ENCODE data around the gene SRI. TPM values are rescaled to one million over a fixed set of nuclear protein-coding genes. Genes with fewer than 3 reads are reported as not detected.
"Not testable (repeated sequence)": the region's sequence is repeated elsewhere in the genome, so short reads cannot be mapped to it uniquely, and the experiment has no call there.

SRI gene
- total RNA-seq, 1 donor from 2014 or later = 99.9 TPM

DNA sequence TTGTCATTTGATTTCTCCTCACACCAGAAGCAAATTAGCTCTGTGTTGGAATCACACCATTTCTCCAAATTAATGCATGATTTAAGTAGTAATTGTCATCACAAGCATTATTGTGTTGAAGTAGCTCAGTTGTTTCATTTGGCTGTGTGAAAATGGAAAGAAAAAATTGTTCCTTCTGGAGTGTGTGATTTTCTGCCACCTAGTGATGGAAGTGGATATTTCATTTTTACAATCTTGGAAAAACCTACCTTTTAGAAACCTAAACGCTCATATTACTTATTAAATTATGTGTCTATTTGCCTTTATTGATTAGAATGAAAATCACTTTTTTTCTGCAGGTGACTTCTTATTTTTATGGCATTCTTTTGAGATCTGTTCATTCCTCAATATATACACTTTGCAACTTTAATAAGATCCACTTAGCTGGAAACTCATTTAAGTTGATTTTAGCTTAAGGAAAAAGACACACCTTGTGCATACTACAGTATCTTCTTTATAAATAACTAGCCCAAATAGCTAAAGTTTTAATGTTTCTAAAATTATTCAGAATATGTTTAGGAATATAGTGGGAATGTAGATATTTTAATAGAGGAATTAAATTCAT is 50.0 kb downstream of the SRI start:
- Mint-ChIP-seq H3K9me3 (ENCODE audit: low read depth) (no peaks in the 10 kb centered on the region), H3K27me3 (ENCODE audit: low read depth) (peaks cover 3% of the 10 kb centered on the region), H3K27ac (ENCODE audit: unreplicated experiment) (no peak overlapping the region), H3K36me3 (ENCODE audit: low read depth) (no peaks in the 10 kb centered on the region), H3K4me1 (ENCODE audit: low read depth) (no peaks in the 10 kb centered on the region), H3K4me3 (ENCODE audit: unreplicated experiment) (no peak overlapping the region)
- no peak for DNase-seq (ENCODE audit: low spot score)
- TF ChIP-seq, protein P1, sequence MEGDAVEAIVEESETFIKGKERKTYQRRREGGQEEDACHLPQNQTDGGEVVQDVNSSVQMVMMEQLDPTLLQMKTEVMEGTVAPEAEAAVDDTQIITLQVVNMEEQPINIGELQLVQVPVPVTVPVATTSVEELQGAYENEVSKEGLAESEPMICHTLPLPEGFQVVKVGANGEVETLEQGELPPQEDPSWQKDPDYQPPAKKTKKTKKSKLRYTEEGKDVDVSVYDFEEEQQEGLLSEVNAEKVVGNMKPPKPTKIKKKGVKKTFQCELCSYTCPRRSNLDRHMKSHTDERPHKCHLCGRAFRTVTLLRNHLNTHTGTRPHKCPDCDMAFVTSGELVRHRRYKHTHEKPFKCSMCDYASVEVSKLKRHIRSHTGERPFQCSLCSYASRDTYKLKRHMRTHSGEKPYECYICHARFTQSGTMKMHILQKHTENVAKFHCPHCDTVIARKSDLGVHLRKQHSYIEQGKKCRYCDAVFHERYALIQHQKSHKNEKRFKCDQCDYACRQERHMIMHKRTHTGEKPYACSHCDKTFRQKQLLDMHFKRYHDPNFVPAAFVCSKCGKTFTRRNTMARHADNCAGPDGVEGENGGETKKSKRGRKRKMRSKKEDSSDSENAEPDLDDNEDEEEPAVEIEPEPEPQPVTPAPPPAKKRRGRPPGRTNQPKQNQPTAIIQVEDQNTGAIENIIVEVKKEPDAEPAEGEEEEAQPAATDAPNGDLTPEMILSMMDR (IDR thresholded peaks at IDR 0.05) = peak; percentile 84

DNA sequence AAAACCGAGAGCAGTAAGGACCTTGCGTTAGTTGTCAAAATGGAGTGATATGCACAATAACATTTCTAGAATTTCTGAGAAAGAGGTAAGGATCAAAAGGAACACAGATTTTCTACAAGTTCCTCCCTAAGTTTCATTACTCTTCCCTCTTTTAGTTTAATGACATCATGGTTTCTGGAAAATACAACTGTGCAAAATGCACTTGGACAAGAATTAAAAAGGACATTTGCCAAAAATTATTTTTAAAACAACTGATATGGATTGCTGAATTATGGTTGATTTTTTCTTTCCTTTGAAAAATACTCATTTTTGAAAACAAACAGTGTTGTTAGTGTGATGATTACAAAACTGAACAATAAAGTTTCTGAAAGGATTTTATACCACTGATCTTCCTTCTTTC is 52.1 kb downstream of the SRI start:
- H3K9me3 Mint-ChIP-seq (ENCODE audit: low read depth) = no peaks in the 10 kb centered on the region

GRCh38 chr7:88167223-88167622 is 52.6 kb downstream of the SRI start:
- TF ChIP-seq, protein P1 (IDR thresholded peaks at IDR 0.05) = no peak
- no peak overlapping the region for H3K27ac Mint-ChIP-seq (ENCODE audit: unreplicated experiment)
- H3K4me3 Mint-ChIP-seq (ENCODE audit: unreplicated experiment) = no peak overlapping the region
- H3K36me3 Mint-ChIP-seq (ENCODE audit: low read depth) = no peaks in the 10 kb centered on the region
- peaks cover 3% of the 10 kb centered on the region for H3K27me3 Mint-ChIP-seq (ENCODE audit: low read depth)
- H3K4me1 Mint-ChIP-seq (ENCODE audit: low read depth) = no peaks in the 10 kb centered on the region
- no peak for DNase-seq (ENCODE audit: low spot score)
- no peaks in the 10 kb centered on the region for H3K9me3 Mint-ChIP-seq (ENCODE audit: low read depth)

More for the DNA sequence above, 52.1 kb downstream of the SRI start:
- no peaks in the 10 kb centered on the region for H3K36me3 Mint-ChIP-seq (ENCODE audit: low read depth)
- no peak overlapping the region for H3K27ac Mint-ChIP-seq (ENCODE audit: unreplicated experiment)
- H3K4me3 Mint-ChIP-seq (ENCODE audit: unreplicated experiment) = no peak overlapping the region
- H3K4me1 Mint-ChIP-seq (ENCODE audit: low read depth) = no peaks in the 10 kb centered on the region
- DNase-seq (ENCODE audit: low spot score) = no peak
- TF ChIP-seq, protein P1 (IDR thresholded peaks at IDR 0.05) = no peak
- peaks cover 3% of the 10 kb centered on the region for H3K27me3 Mint-ChIP-seq (ENCODE audit: low read depth)

DNA sequence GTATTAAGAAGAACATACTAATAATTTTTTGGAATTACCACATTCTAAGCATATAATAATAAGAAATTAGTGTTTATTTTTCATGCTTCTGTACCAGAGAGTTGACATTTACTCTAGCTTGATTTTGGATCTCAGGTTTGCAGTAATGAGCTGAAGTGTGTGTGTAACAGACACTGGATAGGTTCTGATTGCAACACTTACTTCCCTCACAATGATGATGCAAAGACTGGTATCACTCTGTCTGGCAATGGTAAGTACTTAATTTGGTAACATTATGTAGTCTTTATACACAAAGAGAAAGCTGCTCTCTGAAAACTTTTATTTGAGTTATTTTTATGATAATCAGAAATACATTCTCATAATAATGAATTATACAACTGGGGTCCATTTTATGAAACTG is 54.1 kb downstream of the SRI start:
- no peak for DNase-seq (ENCODE audit: low spot score)
- Mint-ChIP-seq H3K27me3 (ENCODE audit: low read depth) (peaks cover 2% of the 10 kb centered on the region), H3K4me3 (ENCODE audit: unreplicated experiment) (no peak overlapping the region), H3K9me3 (ENCODE audit: low read depth) (peaks cover 10% of the 10 kb centered on the region), H3K36me3 (ENCODE audit: low read depth) (peaks cover 3% of the 10 kb centered on the region), H3K27ac (ENCODE audit: unreplicated experiment) (no peak overlapping the region), H3K4me1 (ENCODE audit: low read depth) (no peaks in the 10 kb centered on the region)
- TF ChIP-seq, protein P1 (IDR thresholded peaks at IDR 0.05) = no peak

- H3K36me3 Mint-ChIP-seq (ENCODE audit: low read depth); H3K4me1 Mint-ChIP-seq (ENCODE audit: low read depth); H3K27me3 Mint-ChIP-seq (ENCODE audit: low read depth); H3K4me3 Mint-ChIP-seq (ENCODE audit: unreplicated experiment); H3K27ac Mint-ChIP-seq (ENCODE audit: unreplicated experiment); DNase-seq (ENCODE audit: low spot score): not testable (repeated sequence)
- peaks cover 37% of the 10 kb centered on the region for H3K9me3 Mint-ChIP-seq (ENCODE audit: low read depth)
Measured at GRCh38 chr7:88159741-88160140, 60.1 kb downstream of the SRI start.

- Mint-ChIP-seq H3K27ac (ENCODE audit: unreplicated experiment) (no peak overlapping the region), H3K4me3 (ENCODE audit: unreplicated experiment) (no peak overlapping the region), H3K27me3 (ENCODE audit: low read depth) (no peaks in the 10 kb centered on the region), H3K9me3 (ENCODE audit: low read depth) (peaks cover 31% of the 10 kb centered on the region), H3K4me1 (ENCODE audit: low read depth) (no peaks in the 10 kb centered on the region), H3K36me3 (ENCODE audit: low read depth) (peaks cover 4% of the 10 kb centered on the region)
- DNase-seq (ENCODE audit: low spot score) = no peak
- TF ChIP-seq, protein P1 (IDR thresholded peaks at IDR 0.05) = no peak
Measured at GRCh38 chr7:88156356-88156755, 63.5 kb downstream of the SRI start.
